Keratinocyte (primary cell): ENCODE measurements around the gene ALDH4A1.

Source experiments
- CTCF ChIP-seq, 3 experiments: IDR thresholded peaks in 1 of 3; conservative IDR thresholded peaks in 1 of 3; optimal IDR thresholded peaks in 1 of 3; 2 replicates in 2 of 3; 3 replicates in 1 of 3; pipeline versions ENCODE3 to v1.5.1; 2011; ENCODE audit warnings: low read length in 3 of 3, mild to moderate bottlenecking in 3 of 3, moderate library complexity in 2 of 3, control low read depth in 1 of 3, inconsistent platforms in 1 of 3; ENCODE audit not compliant: insufficient read depth in 2 of 3; ENCODE audit errors: extremely low read depth in 1 of 3
- EZH2 ChIP-seq: IDR thresholded peaks from one replicate; pipeline ENCODE4 v1.6.1; 2012; ENCODE audit warnings: inconsistent platforms, mild to moderate bottlenecking, low read length, moderate library complexity

- TF ChIP-seq CTCF (optimal IDR thresholded peaks at IDR 0.05 in 1 of 3, IDR thresholded peaks at IDR 0.05 in 1 of 3, conservative IDR thresholded peaks at IDR 0.05 in 1 of 3; ENCODE audit: extremely low read depth in 1 of 3, insufficient read depth in 2 of 3, low read length in 3 of 3): no peak
- TF ChIP-seq EZH2: no peak
Observed at GRCh38 chr1:18880585-18880984, 21.8 kb downstream of the ALDH4A1 start.
